ENCODE results near the gene RCOR2.

Gene RCOR2

DNA sequence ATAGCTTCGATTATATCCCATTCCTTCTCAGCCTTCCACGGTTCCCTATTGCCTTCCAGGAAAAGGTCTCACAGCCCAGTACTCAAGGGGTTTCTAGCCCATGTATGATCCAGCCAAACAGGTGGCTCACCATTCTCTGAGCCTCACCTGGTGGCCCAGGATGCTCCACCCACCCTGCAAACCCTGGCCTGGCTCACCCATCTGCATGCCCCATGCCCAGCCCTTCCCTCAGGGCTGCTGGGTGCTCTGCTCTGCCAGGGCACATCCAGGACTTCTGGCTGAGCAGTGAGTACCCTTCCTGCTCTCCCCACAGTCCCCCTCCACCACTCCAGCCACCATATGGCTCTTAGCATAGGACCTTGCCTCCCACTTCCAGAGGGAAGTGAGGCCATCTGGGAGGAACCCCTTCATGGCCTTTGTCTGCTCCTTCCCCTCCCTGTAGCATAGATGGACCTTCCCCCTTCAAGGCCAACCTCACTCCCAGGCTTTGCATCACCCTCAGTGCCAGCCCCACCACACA lies 5.8 kb upstream of the RCOR2 start:
- DNase-seq: no peak

DNA sequence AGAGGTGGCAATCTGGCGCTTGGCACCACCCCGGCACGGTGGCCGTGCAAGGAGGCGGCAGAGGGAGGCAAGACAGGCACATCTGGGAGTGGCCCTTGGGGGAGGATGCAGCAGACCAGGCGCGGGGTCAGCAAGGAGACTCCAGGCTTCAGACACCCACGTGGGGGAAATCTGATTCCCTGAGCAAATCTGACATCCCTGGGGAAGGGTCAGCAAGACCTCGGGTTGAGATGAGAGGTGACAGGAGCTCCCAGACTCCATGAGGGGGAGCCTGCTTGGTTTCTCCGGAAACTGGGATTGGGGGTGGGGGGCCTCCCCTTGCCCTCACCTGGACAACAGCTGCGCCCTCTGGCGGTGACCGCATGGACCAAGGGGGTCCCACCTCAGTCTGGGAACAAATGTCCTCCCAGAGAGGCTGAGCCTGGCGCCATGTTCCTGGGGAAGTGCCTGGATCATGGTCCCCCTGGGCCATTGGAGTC lies 4.0 kb upstream of the RCOR2 start:
- no peak for DNase-seq

- peak; percentile 65 for DNase-seq
These were observed 3.4 kb upstream of the RCOR2 start for GRCh38 chr11:63920126-63920938.

DNA sequence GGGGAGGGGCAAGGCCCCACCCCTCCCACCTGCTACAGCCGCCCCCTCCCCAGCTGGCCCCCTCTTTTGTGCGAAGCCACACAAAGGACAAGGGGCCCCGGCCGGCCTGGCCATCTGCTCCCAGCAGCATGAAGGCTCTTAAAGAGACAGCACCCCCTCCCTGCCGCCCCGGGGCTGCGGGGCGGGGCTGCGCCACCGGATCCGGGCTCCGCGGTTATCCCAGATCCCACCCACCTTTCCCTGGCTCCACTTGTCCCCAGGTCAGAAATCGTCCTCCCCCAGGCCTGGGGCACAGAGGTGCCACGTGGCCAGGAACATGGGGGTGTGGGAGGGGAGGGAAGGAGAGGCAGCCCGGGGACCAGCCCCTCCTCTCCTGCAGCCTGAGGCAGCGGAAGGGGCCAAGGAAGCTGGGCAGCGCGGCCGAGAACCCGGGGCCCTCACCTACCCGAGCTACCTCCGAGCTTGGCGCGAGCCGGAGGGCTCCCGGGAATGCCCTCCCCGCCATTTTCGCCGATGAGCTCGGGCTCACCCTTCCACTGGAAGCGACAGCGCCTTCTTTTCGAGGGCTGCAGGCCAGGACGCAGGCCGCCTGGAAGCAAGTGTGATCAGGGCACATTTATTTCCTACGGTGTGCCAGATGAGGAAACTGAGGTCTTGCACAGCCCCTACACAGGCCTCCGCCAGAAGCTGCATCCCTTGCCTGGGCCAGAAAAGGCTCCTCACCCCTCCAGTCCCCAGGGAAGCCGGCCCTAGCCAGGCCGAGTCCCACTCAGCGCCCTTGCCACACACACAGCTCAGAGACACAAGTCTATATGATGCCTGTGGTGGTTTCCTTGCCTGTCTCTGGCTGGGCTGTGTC lies 2.5 kb upstream of the RCOR2 start:
- peak; percentile 94 for DNase-seq

DNA sequence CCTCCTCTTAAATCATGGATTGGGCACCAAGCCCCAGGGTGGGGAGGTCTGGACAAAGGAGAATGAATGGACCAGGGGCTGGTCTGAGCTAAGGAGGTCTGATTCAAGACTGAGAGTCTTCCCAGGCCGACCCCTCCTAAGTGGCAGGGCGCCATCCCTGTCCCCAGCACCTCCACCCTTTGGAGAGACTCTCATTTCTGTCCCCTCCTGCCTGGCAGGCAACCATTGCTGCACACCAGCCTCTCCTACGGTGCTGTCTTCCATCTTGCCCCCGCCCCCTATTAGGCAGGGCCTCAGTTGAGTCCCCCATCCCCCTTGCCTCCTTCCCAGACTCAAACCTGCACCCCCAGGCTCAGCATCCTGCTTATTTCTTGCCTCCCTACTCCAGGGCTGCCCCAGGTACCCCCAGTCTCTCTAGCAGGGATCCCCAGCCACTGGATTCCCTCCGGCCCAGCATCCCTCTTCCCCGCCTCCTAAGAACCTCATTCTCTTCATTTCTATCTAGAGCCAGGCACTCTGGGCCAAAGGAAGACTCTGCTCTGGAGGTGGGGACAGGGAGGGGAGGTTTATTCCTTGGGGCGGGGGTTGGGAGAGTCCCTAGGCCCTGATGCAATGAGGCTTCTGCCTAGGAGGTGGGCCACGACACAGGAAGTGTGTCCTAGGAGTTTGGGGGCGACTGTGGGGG lies 1.7 kb upstream of the RCOR2 start:
- peak; percentile 78 for DNase-seq

GRCh38 chr11:63917692-63918506 lies 935 bp upstream of the RCOR2 start:
- DNase-seq: peak; percentile 94

- DNase-seq: peak; percentile 68
These were observed 765 bp downstream of the RCOR2 start for GRCh38 chr11:63915961-63916836.

DNA sequence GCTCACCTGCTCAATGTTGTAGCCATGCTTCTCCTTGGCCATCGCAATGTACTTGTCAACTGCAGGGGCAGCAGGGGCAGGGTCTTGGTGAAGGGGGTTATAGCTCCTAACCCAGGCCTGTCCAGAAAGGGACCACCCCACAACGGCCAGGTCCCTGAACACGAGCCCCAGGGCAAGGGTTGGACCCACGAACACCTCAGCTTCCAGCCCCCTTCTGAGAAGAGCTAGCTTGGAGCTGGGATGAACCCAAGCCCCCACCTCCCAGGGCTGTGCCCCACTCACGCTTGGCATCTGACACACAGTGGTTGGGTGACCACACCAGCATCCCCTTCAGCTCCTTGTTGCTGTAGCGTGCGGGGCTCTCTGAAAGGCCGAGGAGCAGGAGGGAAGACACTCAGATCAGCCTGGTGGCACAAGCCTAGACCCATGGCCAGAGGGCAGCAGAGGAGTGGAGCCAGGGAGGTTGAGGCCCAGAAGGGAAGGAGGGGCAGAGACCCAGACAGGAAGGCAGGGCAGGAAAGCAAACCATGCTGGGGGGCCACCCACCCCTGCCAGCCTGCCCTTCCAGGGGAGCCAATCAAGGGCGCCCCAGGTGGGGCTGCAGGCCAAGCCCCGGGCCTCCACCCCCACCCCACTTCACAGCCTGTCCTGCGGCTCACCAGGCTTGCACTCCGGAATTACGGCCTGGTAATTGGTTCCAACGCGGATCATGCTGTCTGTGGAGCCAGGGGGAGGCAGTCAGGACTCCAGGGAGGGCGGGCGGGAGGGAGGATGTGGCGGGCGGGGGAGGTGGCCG lies 1.9 kb downstream of the RCOR2 start:
- DNase-seq: no peak

- no peak for DNase-seq
These were observed 2.8 kb downstream of the RCOR2 start for GRCh38 chr11:63913866-63914830.

- no peak for DNase-seq
These were observed 4.3 kb downstream of the RCOR2 start for GRCh38 chr11:63912678-63913077.

- DNase-seq: no peak
These were observed 5.1 kb downstream of the RCOR2 start for GRCh38 chr11:63911876-63912275.

- no peak for DNase-seq
These were observed 5.5 kb downstream of the RCOR2 start for GRCh38 chr11:63911440-63911839.

DNA sequence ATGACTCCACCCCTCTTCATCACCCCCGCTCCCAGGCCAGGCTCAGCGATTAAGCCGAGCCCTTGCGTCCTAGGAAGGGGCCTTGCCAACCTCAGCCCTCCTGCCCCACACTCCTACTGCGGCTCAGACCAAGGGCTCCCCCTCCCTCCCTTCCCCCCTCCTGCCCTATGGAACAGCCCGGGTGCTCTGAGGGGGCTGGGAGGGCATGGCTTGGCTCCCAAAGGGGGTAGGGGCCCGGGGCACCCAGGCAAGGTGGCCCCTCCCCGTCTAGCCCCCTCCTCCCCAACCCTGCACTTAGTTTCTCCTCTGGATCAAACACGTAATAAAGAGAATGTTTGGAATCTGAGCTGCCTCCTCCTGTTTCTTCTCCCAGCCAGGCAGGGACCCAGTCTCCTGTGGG lies 6.3 kb downstream of the RCOR2 start:
- DNase-seq: no peak

DNA sequence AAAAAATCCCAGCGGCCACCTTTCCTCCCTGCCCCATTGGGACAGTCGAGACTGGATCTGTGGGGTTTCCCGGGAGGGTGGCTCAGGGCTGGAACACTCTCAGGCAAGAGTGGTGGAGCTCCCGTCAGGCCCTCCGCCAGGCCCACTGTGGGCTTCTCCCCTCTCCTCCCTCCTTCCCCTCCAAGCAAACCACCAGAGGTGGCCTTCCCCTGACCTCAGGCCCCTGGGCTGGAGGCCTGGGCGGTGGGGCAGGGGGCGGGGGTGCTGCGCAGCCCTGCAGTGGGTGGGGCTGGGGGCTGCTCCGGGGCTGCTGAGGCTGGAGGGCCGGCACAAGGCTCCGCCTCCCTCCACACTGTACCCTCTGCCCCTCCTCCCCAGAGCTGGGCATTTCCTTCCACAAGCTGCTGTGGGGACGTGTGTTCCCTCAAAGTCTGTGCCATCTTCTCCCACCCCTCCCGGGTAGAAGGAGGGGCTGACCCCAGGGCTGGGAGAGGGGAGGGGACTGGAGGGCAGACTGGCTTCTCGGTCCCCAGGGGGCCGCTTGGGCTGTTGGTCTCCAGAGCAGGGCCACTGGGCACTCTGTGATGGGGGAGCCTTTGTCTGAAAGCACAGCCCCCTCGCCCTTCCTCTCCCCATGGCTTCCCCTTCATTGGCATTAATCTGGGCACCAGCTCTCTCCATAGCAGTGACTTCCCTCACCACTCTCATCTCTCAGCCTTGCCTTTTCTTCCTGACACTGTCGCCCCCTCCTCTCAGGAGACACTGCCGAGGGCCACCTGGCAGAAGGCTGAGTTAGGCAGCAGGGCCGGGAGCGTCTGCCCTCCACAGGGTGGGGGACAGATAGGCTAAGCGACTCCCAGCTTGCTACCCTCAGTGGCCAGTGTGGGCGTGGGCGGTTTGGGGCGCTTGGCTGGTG lies 7.1 kb downstream of the RCOR2 start:
- DNase-seq: no peak

- no peak for DNase-seq
These were observed 8.1 kb downstream of the RCOR2 start for GRCh38 chr11:63908631-63909401.

DNA sequence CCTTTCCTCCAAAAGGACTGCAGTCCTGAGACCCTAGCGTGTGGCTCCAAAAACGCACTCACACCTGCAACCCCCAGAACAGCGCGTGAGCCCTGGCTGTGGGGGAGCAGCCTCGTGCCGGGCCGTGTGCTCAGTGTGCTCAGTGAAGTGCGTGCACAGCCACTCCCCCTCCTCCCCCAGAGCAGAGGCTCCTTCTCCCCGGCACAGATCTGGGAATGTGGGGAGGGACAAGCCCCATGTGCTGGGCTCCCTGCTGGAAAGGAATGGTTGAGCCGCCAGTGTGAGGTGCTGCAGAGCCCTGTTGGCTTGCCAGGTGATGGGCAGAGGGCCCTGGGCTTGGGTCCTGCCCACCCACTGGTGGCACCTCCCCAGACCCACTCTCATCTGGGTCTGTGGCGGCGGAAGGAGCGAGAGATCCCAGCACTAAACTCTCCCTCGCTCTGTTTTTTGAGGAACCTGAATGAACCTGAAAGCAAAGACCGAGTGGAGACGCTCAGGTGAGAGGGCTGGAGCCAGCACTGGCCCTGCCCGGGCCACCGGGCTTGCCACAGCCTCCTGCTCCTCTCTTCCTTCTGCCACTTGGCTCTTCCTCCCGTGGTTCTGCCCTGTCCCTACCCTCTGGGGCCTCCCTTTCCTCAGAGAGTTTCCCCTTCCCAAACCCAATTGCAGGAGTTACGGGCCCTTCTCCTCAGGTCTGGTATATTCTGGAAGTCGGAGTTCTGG lies 9.0 kb downstream of the RCOR2 start:
- no peak for DNase-seq
